ENCODE results near the gene IQSEC3. TPM values are rescaled to one million over a fixed set of nuclear protein-coding genes. Genes with fewer than 3 reads are reported as not detected.

The IQSEC3 gene
- total RNA-seq, 4 donors from 2014 or later = 0.02 to 0.36 (median 0.07) TPM

DNA sequence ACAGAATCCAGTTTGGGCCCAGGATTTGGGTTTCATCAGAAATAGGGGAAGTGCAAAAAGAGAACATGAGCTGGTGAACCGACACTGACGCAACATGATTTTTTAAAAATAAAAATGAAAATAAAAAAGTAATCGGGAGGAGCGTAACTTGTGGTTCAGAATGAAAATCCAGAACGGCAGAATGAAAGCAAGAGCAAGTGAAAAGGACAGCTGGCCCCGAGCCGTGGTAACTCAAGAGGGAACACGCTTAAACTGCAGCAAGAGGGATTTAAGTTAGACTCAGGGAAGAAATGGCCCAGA, 145.8 kb downstream of the IQSEC3 start:
- no peak for DNase-seq
- H3K36me3 ChIP-seq = no peaks in the 10 kb centered on the region
- H3K27me3 ChIP-seq = peaks cover 11 to 16% (median 16%) of the 10 kb centered on the region in 3 donors
- no peaks in the 10 kb centered on the region for H3K4me1 ChIP-seq
- H3K4me3 ChIP-seq = no peak overlapping the region
- intact Hi-C loops (cut with DNase I; ENCODE audit: low total_unique reads) (no loop called here), in situ Hi-C loops (cut with MboI; ENCODE audit: low sequenced_read_pairs in 4 of 4) (no loop called here)
- H3K9me3 ChIP-seq = no peaks in the 10 kb centered on the region
- TF ChIP-seq CTCF (IDR thresholded peaks at IDR 0.05 in 4 of 5, conservative IDR thresholded peaks at IDR 0.05 in 1 of 5) (no peak), POLR2A (IDR thresholded peaks at IDR 0.05) (no peak)
- no peak for ATAC-seq
- H3K27ac ChIP-seq = no peak overlapping the region

- Histone ChIP-seq H3K27me3 (peaks cover 11 to 16% (median 16%) of the 10 kb centered on the region in 3 donors), H3K27ac (no peak overlapping the region), H3K4me3 (no peak overlapping the region), H3K9me3 (no peaks in the 10 kb centered on the region), H3K36me3 (no peaks in the 10 kb centered on the region), H3K4me1 (no peaks in the 10 kb centered on the region)
- ATAC-seq (no peak), DNase-seq (no peak)
- intact Hi-C loops (cut with DNase I; ENCODE audit: low total_unique reads) (no loop called here), in situ Hi-C loops (cut with MboI; ENCODE audit: low sequenced_read_pairs in 4 of 4) (no loop called here)
- TF ChIP-seq CTCF (IDR thresholded peaks at IDR 0.05 in 4 of 5, conservative IDR thresholded peaks at IDR 0.05 in 1 of 5) (no peak), POLR2A (IDR thresholded peaks at IDR 0.05) (no peak)
Measured at GRCh38 chr12:212715-213526, 146.4 kb downstream of the IQSEC3 start.

DNA sequence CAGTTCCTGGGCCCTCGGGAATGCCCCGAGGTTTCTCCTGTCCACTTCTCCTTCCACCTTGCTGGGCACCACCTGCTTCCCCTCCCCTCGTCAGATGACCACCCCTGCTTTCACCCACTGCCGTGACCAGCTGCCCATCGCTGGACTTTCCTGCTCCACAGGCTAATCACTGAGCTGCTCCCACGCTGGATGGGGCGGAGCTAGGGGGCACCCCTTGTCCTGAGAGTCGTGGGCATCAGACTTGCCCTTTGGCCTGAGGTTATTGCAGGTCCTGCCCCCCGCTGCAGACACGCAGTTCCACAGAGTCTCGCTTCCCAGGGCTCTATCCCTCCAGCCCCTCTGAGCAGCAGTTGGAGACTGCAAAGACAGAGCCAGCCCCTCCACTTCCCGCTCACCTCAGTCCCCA, 147.0 kb downstream of the IQSEC3 start:
- Histone ChIP-seq H3K27me3 (peaks cover 11 to 16% (median 16%) of the 10 kb centered on the region in 3 donors), H3K4me3 (no peak overlapping the region), H3K4me1 (no peaks in the 10 kb centered on the region), H3K36me3 (no peaks in the 10 kb centered on the region), H3K27ac (no peak overlapping the region), H3K9me3 (no peaks in the 10 kb centered on the region)
- in situ Hi-C loops (cut with MboI; ENCODE audit: low sequenced_read_pairs in 4 of 4) = no loop called here
- intact Hi-C loops (cut with DNase I; ENCODE audit: low total_unique reads) = no loop called here
- DNase-seq = no peak
- no peak for ATAC-seq
- TF ChIP-seq POLR2A (IDR thresholded peaks at IDR 0.05) = no peak
- no peak for TF ChIP-seq CTCF (IDR thresholded peaks at IDR 0.05 in 4 of 5, conservative IDR thresholded peaks at IDR 0.05 in 1 of 5)

- H3K4me3 ChIP-seq = no peak within 1 kb of the TSS
- H3K36me3 ChIP-seq = no peaks in the 10 kb centered on the region
- ATAC-seq (no peak), DNase-seq (no peak)
- no peaks in the 10 kb centered on the region for H3K4me1 ChIP-seq
- in situ Hi-C loops (cut with MboI; ENCODE audit: low sequenced_read_pairs in 4 of 4) (no loop called here), intact Hi-C loops (cut with DNase I; ENCODE audit: low total_unique reads) (no loop called here)
- no peak for TF ChIP-seq POLR2A (IDR thresholded peaks at IDR 0.05)
- TF ChIP-seq CTCF (IDR thresholded peaks at IDR 0.05 in 4 of 5, conservative IDR thresholded peaks at IDR 0.05 in 1 of 5) = no peak
- H3K9me3 ChIP-seq = no peaks in the 10 kb centered on the region
- no peak within 1 kb of the TSS for H3K27ac ChIP-seq
- H3K27me3 ChIP-seq = peaks cover 11 to 16% (median 16%) of the 10 kb centered on the region in 3 donors
Measured at GRCh38 chr12:214003-214741, 147.6 kb downstream of the IQSEC3 start, which contains the start of gene SLC6A12. TSS of gene SLC6A12 (minus strand) at chr12:214157. CDS start at chr12:209986, 4,171 bp downstream.
